Gastroesophageal sphincter (tissue), 4 donors: ENCODE data around the gene ERCC8. TPM values are rescaled to one million over a fixed set of nuclear protein-coding genes. Genes with fewer than 3 reads are reported as not detected.
"Not testable (repeated sequence)": the region's sequence is repeated elsewhere in the genome, so short reads cannot be mapped to it uniquely, and the experiment has no call there.

Experiments used
- ATAC-seq: fragments of 150-250 bp; one replicate; pipeline ENCODE4 v1.9.1; 2016; ENCODE audit warnings: mild to moderate bottlenecking, moderate library complexity
- H3K27ac ChIP-seq, 4 donors: fragments of 200-600 bp; sonication (generic) in 3 of 4; 1 replicate in 3 of 4; 2 replicates in 1 of 4; pipeline ENCODE4 v1.5.1; 2016 to 2019
- H3K27me3 ChIP-seq: fragments of 200-600 bp; sonication (generic); one replicate; pipeline ENCODE4 v1.5.1; 2019
- H3K36me3 ChIP-seq, 2 donors: fragments of 200-600 bp; sonication (generic); one replicate each; pipeline ENCODE4 v1.5.1; 2019; ENCODE audit warnings: control low read depth in 1 of 2
- H3K4me1 ChIP-seq, 3 donors: fragments of 200-600 bp; sonication (generic); 1 replicate in 2 of 3; 2 replicates in 1 of 3; pipeline ENCODE4 v1.5.1; 2016 to 2019; ENCODE audit warnings: control low read depth in 2 of 3
- H3K4me3 ChIP-seq, 2 donors: fragments of 200-600 bp; sonication (generic); one replicate each; pipeline ENCODE4 v1.5.1; 2019; ENCODE audit warnings: mild to moderate bottlenecking in 1 of 2, moderate library complexity in 1 of 2
- H3K9me3 ChIP-seq, 3 donors: fragments of 200-600 bp; sonication (generic); one replicate each; pipeline ENCODE4 v1.5.1; 2017 to 2019; ENCODE audit warnings: control low read depth in 2 of 3
- EP300 ChIP-seq: sonication (generic); formaldehyde crosslinking; IDR thresholded peaks from one replicate; pipeline ENCODE4 v1.6.1; 2017; ENCODE audit warnings: antibody characterized with exemption, mild to moderate bottlenecking
- POLR2A ChIP-seq, 2 donors: fragments of 450-650 bp; IDR thresholded peaks; one replicate each; pipeline ENCODE4 v1.6.1; 2017; ENCODE audit warnings: antibody characterized with exemption in 2 of 2, mild to moderate bottlenecking in 2 of 2, moderate library complexity in 1 of 2
- POLR2AphosphoS5 ChIP-seq: sonication (generic); formaldehyde crosslinking; IDR thresholded peaks from one replicate; pipeline ENCODE4 v1.6.1; 2017; ENCODE audit warnings: antibody characterized with exemption
- WGBS, 2 donors: methylation state at CpG; one replicate each; pipeline ENCODE4 v1.1.5; 2018; ENCODE audit warnings: low coverage in 1 of 2; 5-methylcytosine and 5-hydroxymethylcytosine counted together
- total RNA-seq, 4 donors: library from RNA; depleted of rRNA; stranded (reverse); fragments of >200 nt; gene quantifications; one replicate each; pipeline ENCODE4 v1.1.0, GENCODE V29; 2016
- TF ChIP-seq, protein P1 (sequence below), 4 experiments: fragments of 200-600 bp in 2 of 4; fragments of 450-650 bp in 2 of 4; sonication (generic) in 1 of 4; IDR thresholded peaks; one replicate each; pipeline ENCODE4 v1.5.1; 2017 to 2019; ENCODE audit warnings: antibody characterized with exemption in 4 of 4, mild to moderate bottlenecking in 2 of 4, moderate library complexity in 2 of 4

Gene ERCC8
- total RNA-seq, 4 donors from 2014 or later = 10.1 to 19.5 (median 11.9) TPM

DNA sequence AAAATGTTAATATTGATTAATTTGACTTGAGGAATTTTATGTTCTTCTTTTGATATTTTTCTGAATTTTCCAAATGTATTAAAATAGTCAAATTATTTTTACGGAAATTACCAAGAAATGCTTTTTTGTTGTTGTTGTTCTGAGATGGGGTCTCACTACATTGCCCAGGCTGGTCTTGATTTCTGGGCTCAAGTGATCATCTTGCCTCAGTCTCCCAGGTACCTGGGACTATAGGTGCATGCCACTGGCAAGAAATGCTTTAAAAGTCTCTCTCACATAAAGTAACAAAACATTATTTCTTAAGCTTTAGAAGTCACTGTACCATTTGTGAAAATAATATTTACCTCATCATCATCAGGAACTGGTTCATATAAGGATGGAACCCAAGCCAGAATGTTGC is 57.8 kb downstream of the ERCC8 start:
- 93 to 100% methylated on average over 1 of the region's 1 CpG for WGBS, 2 donors
- no peaks in the 10 kb centered on the region for H3K27me3 ChIP-seq
- peaks cover 0 to 18% of the 10 kb centered on the region in 2 donors for H3K36me3 ChIP-seq
- no peak overlapping the region for H3K27ac ChIP-seq
- no peak for ATAC-seq
- no peak for TF ChIP-seq POLR2AphosphoS5
- TF ChIP-seq, protein P1, sequence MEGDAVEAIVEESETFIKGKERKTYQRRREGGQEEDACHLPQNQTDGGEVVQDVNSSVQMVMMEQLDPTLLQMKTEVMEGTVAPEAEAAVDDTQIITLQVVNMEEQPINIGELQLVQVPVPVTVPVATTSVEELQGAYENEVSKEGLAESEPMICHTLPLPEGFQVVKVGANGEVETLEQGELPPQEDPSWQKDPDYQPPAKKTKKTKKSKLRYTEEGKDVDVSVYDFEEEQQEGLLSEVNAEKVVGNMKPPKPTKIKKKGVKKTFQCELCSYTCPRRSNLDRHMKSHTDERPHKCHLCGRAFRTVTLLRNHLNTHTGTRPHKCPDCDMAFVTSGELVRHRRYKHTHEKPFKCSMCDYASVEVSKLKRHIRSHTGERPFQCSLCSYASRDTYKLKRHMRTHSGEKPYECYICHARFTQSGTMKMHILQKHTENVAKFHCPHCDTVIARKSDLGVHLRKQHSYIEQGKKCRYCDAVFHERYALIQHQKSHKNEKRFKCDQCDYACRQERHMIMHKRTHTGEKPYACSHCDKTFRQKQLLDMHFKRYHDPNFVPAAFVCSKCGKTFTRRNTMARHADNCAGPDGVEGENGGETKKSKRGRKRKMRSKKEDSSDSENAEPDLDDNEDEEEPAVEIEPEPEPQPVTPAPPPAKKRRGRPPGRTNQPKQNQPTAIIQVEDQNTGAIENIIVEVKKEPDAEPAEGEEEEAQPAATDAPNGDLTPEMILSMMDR (IDR thresholded peaks at IDR 0.05) = no peak
- TF ChIP-seq EP300 = no peak
- no peaks in the 10 kb centered on the region for H3K9me3 ChIP-seq
- no peak overlapping the region for H3K4me3 ChIP-seq
- no peaks in the 10 kb centered on the region for H3K4me1 ChIP-seq

DNA sequence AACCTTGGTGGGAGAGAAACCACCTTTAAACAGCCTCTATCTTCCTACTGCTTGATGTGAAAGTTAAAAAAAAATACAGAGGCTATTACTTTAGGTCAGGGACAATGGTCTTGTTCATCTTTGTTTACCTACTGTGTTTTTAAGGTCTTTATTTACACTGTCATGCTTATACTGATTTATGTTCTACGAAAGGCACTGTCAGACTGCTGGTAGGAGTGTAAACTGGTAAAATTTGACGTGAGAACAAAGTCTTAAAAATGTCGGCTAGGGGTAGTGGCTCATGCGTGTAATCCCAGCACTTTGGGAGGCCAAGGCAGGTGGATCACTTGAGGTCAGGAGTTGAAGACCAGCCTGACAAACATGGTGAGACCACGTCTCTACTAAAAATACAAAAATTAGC is 58.7 kb downstream of the ERCC8 start:
- no peaks in the 10 kb centered on the region for H3K9me3 ChIP-seq
- no peaks in the 10 kb centered on the region for H3K27me3 ChIP-seq
- WGBS, 2 donors = 76 to 81% methylated on average over 5 of the region's 5 CpGs
- H3K4me3 ChIP-seq = no peak overlapping the region
- no peaks in the 10 kb centered on the region for H3K4me1 ChIP-seq
- no peak for ATAC-seq
- H3K36me3 ChIP-seq = peaks cover 0 to 26% of the 10 kb centered on the region in 2 donors
- no peak for TF ChIP-seq POLR2A (IDR thresholded peaks at IDR 0.05)
- H3K27ac ChIP-seq = no peak overlapping the region

DNA sequence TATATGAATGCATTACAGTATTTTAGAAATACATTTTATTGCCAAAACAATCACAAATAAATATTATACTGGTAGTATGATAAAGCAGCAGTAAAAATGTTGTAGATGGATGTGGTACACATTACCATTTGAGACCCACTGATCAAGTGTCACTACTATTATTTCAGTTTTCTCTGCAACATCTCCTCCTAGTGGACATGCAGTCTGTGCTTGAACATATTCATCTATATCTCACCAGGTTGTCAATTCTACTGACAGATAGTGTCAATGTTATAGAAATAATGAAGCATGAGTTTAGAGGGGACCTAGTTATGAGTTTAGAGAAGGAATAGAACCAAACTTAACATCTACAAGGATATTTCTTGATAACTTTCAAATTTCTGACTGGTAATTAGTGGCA is 61.6 kb downstream of the ERCC8 start:
- ATAC-seq = no peak
- Histone ChIP-seq H3K36me3 (peaks cover 0 to 20% of the 10 kb centered on the region in 2 donors), H3K27me3 (no peaks in the 10 kb centered on the region), H3K9me3 (no peaks in the 10 kb centered on the region), H3K4me1 (no peaks in the 10 kb centered on the region), H3K27ac (no peak overlapping the region), H3K4me3 (no peak overlapping the region)
- no peak for TF ChIP-seq POLR2A (IDR thresholded peaks at IDR 0.05)
- TF ChIP-seq POLR2AphosphoS5 = no peak
- TF ChIP-seq EP300 = no peak
- TF ChIP-seq, protein P1 (IDR thresholded peaks at IDR 0.05) = no peak

DNA sequence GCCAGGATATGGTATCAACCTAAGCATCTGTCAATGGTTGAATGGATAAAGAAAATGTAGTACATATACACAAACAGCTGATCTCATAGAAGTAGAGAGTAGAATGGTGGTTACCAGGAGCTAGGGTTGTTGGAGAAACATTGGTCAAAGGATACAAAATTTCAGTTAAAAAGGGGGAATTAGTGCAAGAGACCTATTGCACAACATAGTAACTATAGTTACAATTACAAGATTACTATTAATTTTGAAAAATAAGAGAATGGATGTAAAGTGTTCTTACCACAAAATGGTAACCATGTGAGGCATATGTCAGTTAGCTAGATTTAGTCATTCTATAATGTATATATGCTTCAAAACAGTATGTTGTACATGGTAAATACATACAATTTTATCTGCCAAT is 72.0 kb downstream of the ERCC8 start:
- Histone ChIP-seq H3K36me3 (peaks cover 0 to 21% of the 10 kb centered on the region in 2 donors), H3K27me3 (no peaks in the 10 kb centered on the region), H3K4me3 (no peak overlapping the region), H3K4me1 (no peaks in the 10 kb centered on the region), H3K9me3 (peaks cover 0 to 20% (median 0%) of the 10 kb centered on the region in 3 donors), H3K27ac (no peak overlapping the region)
- TF ChIP-seq EP300 (no peak), POLR2A (IDR thresholded peaks at IDR 0.05) (no peak), POLR2AphosphoS5 (no peak)
- TF ChIP-seq, protein P1 (IDR thresholded peaks at IDR 0.05) = no peak
- ATAC-seq = no peak

DNA sequence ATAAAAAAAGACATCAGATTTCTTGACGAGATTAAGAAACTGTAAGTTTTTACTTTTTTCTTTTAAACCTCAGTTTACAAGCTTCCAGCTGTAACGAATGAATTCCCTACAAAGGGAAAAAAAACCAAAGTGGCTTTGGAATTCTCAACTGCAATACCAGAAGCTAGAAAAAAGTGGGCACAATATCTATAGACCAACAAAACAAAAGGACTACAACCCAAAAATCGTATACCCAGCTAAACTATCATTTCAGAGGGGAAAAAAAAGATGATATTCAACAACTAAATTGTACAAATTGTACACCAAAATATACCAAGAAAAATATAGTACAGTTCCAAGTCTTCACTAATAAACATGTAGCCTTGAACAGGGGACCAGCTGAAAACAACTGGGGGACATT is 74.0 kb downstream of the ERCC8 start:
- Histone ChIP-seq H3K9me3 (peaks cover 0 to 20% (median 0%) of the 10 kb centered on the region in 3 donors), H3K36me3 (peaks cover 0 to 21% of the 10 kb centered on the region in 2 donors), H3K4me1 (no peaks in the 10 kb centered on the region), H3K27ac (no peak overlapping the region), H3K4me3 (no peak overlapping the region), H3K27me3 (no peaks in the 10 kb centered on the region)
- 87 to 100% methylated on average over 3 of the region's 3 CpGs for WGBS, 2 donors
- no peak for ATAC-seq
- no peak for TF ChIP-seq POLR2AphosphoS5
- TF ChIP-seq EP300 = no peak
- TF ChIP-seq, protein P1 (IDR thresholded peaks at IDR 0.05) = no peak
- TF ChIP-seq POLR2A (IDR thresholded peaks at IDR 0.05) = no peak

DNA sequence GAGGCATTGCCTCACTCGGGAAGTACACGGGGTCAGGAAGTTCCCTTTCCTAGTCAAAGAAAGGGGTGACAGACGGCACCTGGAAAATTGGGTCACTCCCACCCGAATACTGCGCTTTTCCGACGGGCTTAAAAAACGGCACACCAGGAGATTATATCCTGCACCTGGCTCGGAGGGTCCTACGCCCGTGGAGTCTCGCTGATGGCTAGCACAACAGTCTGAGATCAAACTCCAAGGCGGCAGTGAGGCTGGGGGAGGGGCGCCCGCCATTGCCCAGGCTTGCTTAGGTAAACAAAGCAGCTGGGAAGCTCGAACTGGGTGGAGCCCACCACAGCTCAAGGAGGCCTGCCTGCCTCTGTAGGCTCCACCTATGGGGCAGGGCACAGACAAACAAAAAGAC is 84.3 kb downstream of the ERCC8 start:
- not testable (repeated sequence) for ATAC-seq, H3K36me3 ChIP-seq, H3K4me3 ChIP-seq, H3K4me1 ChIP-seq, H3K27me3 ChIP-seq, H3K27ac ChIP-seq, H3K9me3 ChIP-seq
- WGBS, 2 donors = 98% methylated on average over 9 of the region's 16 CpGs; no CpG with 5 or more reads in 1 of the 2 donors
